Measurements from ENCODE around the gene NOC3L.

- TF ChIP-seq EZH2 (IDR thresholded peaks at IDR 0.05), result no peak
- no peak for TF ChIP-seq POLR2AphosphoS5 (IDR thresholded peaks at IDR 0.05; ENCODE audit: borderline replicate concordance, low read depth, low read length)
- TF ChIP-seq FOXP2 (optimal IDR thresholded peaks at IDR 0.05; ENCODE audit: control extremely low read depth, extremely low read length, insufficient read depth), result no peak
Measured at GRCh38 chr10:94292434-94293090, 70.2 kb downstream of the NOC3L start.

All from SK-N-MC (cell line).